SU-DHL-6 (cell line): ENCODE measurements around the gene TSPAN16.

Experiments
- H2AFZ ChIP-seq: fragments of 200-600 bp; sonication (generic); 2 replicates; pipeline ENCODE4 v1.6.1; 2014; ENCODE audit warnings: low read depth, mild to moderate bottlenecking, moderate library complexity, mixed read lengths, antibody characterized with exemption, low read length; ENCODE audit not compliant: severe bottlenecking
- H3F3A ChIP-seq: fragments of 200-600 bp; shearing (Covaris generic); 2 replicates; pipeline ENCODE4 v1.6.0; 2016; ENCODE audit warnings: antibody characterized with exemption, mild to moderate bottlenecking; ENCODE audit not compliant: insufficient read depth
- H3K27ac ChIP-seq: fragments of 200-600 bp; sonication (generic); 2 replicates; pipeline ENCODE4 v1.5.1; 2016; ENCODE audit warnings: low read depth, mild to moderate bottlenecking, low read length, moderate library complexity, mixed read lengths
- H3K27me3 ChIP-seq: fragments of 200-600 bp; sonication (generic), shearing (Covaris generic); 2 replicates; pipeline ENCODE4 v1.6.0; 2014; ENCODE audit warnings: mild to moderate bottlenecking, low read length
- H3K36me3 ChIP-seq: fragments of 200-600 bp; sonication (generic); 2 replicates; pipeline ENCODE4 v1.6.1; 2014; ENCODE audit warnings: mild to moderate bottlenecking, low read length, mixed read lengths
- H3K4me2 ChIP-seq: fragments of 300-600, 200-600 bp; shearing (Covaris generic), sonication (generic); 2 replicates; pipeline ENCODE4 v1.6.0; 2014; ENCODE audit warnings: low read length, low read depth, mild to moderate bottlenecking; ENCODE audit not compliant: poor library complexity, severe bottlenecking
- H3K4me3 ChIP-seq: fragments of 200-600 bp; sonication (generic); 2 replicates; pipeline ENCODE4 v1.5.1; 2014; ENCODE audit warnings: antibody characterized with exemption, low read length, mild to moderate bottlenecking, mixed read lengths; ENCODE audit not compliant: insufficient read depth, poor library complexity, severe bottlenecking
- H3K79me2 ChIP-seq: fragments of 200-600 bp; sonication (generic); 2 replicates; pipeline ENCODE4 v1.6.1; 2014; ENCODE audit warnings: mild to moderate bottlenecking, low read length, moderate library complexity; ENCODE audit not compliant: insufficient read depth
- H3K9ac ChIP-seq: fragments of 200-600 bp; sonication (generic); 2 replicates; pipeline ENCODE4 v1.7.0; 2014; ENCODE audit warnings: mild to moderate bottlenecking, low read length
- H3K9me2 ChIP-seq: fragments of 200-600 bp; sonication (generic); replicated peaks from 2 replicates; pipeline ENCODE4 v1.6.1; 2014; ENCODE audit warnings: low read length; ENCODE audit not compliant: insufficient read depth
- H3K9me3 ChIP-seq: fragments of 200-600 bp; sonication (generic); 2 replicates; pipeline ENCODE4 v1.6.1; 2014; ENCODE audit warnings: low read length, mixed read lengths; ENCODE audit not compliant: insufficient read depth
- H4K20me1 ChIP-seq: fragments of 200-600 bp; sonication (generic); 2 replicates; pipeline ENCODE4 v1.6.1; 2014; ENCODE audit warnings: low read depth, mild to moderate bottlenecking, antibody characterized with exemption, low read length, moderate library complexity, mixed read lengths
- EZH2phosphoT487 ChIP-seq: fragments of 200-600 bp; sonication (generic), shearing (Covaris generic); conservative IDR thresholded peaks from 2 replicates; pipeline ENCODE4 v1.6.1; 2018; ENCODE audit warnings: mild to moderate bottlenecking, antibody characterized with exemption, low read length, moderate library complexity, mixed read lengths
- TF ChIP-seq, protein P1 (sequence below): fragments of 200-600 bp; sonication (generic); IDR thresholded peaks from one replicate; pipeline ENCODE4 v1.5.1; 2017; ENCODE audit warnings: antibody characterized with exemption, mild to moderate bottlenecking, low read length, moderate library complexity; ENCODE audit not compliant: insufficient read depth, poor library complexity, severe bottlenecking

TSPAN16 gene

GRCh38 chr19:11264452-11265176, 31.3 kb upstream of the TSPAN16 start:
- H3K4me2 ChIP-seq = no peak overlapping the region

DNA sequence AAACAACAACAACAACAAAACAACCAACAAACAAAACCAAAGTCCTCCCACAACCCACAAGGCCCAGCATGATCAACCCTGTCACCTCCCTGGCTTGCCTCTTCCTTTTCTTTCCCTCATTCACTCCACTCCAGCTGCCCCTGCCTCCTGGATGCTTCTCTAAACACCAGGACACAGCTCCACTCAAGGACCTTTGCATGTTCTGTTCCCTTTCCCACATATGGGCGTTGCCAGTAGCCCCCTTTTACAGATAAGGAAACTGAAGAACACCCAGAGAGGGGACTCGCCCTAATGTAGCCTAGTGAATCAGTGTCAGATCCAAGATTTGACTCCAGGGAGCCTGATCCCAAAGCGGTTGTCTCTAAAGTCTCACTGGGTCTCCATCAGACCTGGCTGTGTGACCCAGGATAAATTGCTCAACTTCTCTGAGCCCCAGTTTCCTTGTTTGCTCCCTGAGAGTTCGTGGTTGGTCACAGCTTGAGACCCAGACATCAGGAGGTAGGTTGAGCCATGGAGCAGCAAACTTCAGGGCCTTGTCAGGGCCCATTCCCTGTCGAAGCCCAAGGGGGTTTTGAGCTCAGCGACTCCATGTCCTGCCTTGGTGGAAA, 30.7 kb upstream of the TSPAN16 start:
- Histone ChIP-seq H3K27ac (no peak overlapping the region), H3K36me3 (no peaks in the 10 kb centered on the region), H3K27me3 (no peaks in the 10 kb centered on the region), H3K4me2 (no peak overlapping the region), H3K9me3 (no peaks in the 10 kb centered on the region), H2AFZ (no peak overlapping the region), H3K79me2 (no peaks in the 10 kb centered on the region), H3K4me3 (no peak overlapping the region), H3F3A (no peaks in the 10 kb centered on the region), H3K9me2 (no peaks in the 10 kb centered on the region), H3K9ac (no peak overlapping the region), H4K20me1 (no peaks in the 10 kb centered on the region)
- TF ChIP-seq EZH2phosphoT487 = no peak
- TF ChIP-seq, protein P1, sequence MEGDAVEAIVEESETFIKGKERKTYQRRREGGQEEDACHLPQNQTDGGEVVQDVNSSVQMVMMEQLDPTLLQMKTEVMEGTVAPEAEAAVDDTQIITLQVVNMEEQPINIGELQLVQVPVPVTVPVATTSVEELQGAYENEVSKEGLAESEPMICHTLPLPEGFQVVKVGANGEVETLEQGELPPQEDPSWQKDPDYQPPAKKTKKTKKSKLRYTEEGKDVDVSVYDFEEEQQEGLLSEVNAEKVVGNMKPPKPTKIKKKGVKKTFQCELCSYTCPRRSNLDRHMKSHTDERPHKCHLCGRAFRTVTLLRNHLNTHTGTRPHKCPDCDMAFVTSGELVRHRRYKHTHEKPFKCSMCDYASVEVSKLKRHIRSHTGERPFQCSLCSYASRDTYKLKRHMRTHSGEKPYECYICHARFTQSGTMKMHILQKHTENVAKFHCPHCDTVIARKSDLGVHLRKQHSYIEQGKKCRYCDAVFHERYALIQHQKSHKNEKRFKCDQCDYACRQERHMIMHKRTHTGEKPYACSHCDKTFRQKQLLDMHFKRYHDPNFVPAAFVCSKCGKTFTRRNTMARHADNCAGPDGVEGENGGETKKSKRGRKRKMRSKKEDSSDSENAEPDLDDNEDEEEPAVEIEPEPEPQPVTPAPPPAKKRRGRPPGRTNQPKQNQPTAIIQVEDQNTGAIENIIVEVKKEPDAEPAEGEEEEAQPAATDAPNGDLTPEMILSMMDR = no peak

More at GRCh38 chr19:11264452-11265176, 31.3 kb upstream of the TSPAN16 start:
- Histone ChIP-seq H3K27ac (no peak overlapping the region), H3K27me3 (no peaks in the 10 kb centered on the region), H3K4me3 (no peak overlapping the region), H3K79me2 (no peaks in the 10 kb centered on the region), H3K9ac (no peak overlapping the region), H3K36me3 (no peaks in the 10 kb centered on the region), H4K20me1 (no peaks in the 10 kb centered on the region), H2AFZ (no peak overlapping the region), H3F3A (no peaks in the 10 kb centered on the region), H3K9me3 (no peaks in the 10 kb centered on the region), H3K9me2 (no peaks in the 10 kb centered on the region)
- TF ChIP-seq EZH2phosphoT487 = no peak
- TF ChIP-seq, protein P1 = no peak

DNA sequence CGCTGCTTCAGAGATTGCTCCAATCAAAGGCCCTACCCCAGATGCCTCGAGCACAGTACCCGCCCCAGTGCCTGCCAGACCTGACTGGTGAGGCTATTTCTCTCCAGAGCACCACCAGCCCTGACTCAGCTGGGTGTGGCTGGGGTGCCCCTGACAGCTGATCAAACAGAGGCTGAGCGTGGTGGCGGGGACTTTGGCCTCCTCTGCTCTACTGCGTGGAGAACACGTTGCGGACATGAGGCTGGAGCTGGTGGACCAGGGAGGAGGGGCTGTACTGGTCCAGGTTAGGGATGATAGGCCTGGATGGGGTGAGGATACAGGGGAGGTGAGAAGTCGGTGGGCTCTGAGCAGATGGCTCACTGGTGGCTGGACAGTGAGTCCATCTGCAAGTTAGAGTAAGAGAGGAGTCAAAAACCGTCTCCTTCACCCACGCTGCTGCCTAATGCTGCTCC, 30.1 kb upstream of the TSPAN16 start:
- Histone ChIP-seq H3F3A (no peaks in the 10 kb centered on the region), H3K27ac (no peak overlapping the region), H3K36me3 (no peaks in the 10 kb centered on the region), H3K79me2 (no peaks in the 10 kb centered on the region), H2AFZ (no peak overlapping the region), H3K4me3 (no peak overlapping the region), H3K27me3 (no peaks in the 10 kb centered on the region), H3K9me2 (no peaks in the 10 kb centered on the region), H4K20me1 (no peaks in the 10 kb centered on the region), H3K9me3 (no peaks in the 10 kb centered on the region), H3K4me2 (no peak overlapping the region), H3K9ac (no peak overlapping the region)
- TF ChIP-seq EZH2phosphoT487 = no peak
- TF ChIP-seq, protein P1 = no peak
